ENCODE results near the gene ZNF710. TPM values are rescaled to one million over a fixed set of nuclear protein-coding genes. Genes with fewer than 3 reads are reported as not detected.

Gene ZNF710
- total RNA-seq, 1 donor from 2014 or later = 34.7 TPM

DNA sequence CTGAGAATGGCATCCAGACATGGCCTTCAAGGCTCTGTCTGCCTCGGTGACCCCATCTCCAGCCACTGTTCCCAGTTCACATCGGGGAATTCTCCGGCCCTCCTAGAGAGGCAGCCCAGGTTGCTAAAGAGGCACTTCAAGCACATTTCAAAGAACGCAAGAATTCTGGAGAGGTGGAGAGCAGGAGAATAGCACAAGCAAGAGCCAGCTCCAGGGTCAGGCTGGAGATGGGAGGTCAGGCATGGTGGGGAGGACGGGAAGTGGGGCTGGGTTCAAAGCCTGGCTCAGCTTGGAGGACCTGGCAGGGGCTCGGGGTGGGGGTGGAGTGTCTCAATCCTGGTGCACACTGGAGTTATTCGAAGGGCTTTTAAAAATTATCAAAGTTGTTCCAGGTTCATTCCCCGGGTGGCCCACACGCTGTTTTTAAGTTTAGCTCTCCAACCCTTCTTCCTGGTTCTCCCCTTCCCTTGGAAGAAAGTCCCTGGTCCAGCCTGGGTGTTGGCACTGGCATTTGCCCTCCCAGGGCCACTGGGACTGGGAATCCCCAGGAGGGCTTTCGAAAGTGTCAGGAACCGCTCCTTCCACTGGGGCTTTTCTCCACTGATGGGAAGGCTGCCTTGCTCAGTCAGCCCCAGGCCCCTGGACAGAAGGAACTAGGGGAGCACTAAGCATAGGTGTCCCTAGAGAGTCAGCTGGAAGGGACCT, 35.8 kb downstream of the ZNF710 start:
- no peaks in the 10 kb centered on the region for H3K9me3 Mint-ChIP-seq
- TF ChIP-seq, protein P1, sequence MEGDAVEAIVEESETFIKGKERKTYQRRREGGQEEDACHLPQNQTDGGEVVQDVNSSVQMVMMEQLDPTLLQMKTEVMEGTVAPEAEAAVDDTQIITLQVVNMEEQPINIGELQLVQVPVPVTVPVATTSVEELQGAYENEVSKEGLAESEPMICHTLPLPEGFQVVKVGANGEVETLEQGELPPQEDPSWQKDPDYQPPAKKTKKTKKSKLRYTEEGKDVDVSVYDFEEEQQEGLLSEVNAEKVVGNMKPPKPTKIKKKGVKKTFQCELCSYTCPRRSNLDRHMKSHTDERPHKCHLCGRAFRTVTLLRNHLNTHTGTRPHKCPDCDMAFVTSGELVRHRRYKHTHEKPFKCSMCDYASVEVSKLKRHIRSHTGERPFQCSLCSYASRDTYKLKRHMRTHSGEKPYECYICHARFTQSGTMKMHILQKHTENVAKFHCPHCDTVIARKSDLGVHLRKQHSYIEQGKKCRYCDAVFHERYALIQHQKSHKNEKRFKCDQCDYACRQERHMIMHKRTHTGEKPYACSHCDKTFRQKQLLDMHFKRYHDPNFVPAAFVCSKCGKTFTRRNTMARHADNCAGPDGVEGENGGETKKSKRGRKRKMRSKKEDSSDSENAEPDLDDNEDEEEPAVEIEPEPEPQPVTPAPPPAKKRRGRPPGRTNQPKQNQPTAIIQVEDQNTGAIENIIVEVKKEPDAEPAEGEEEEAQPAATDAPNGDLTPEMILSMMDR (conservative IDR thresholded peaks at IDR 0.05) = no peak
- H3K27me3 Mint-ChIP-seq = no peaks in the 10 kb centered on the region
- H3K4me3 Mint-ChIP-seq = peak overlapping the region; percentile 22
- DNase-seq (ENCODE audit: extremely low spot score, unreplicated experiment) = no peak
- H3K27ac Mint-ChIP-seq = peak overlapping the region; percentile 90
- peaks cover 70% of the 10 kb centered on the region for H3K4me1 Mint-ChIP-seq (ENCODE audit: unreplicated experiment)
- H3K36me3 Mint-ChIP-seq = no peaks in the 10 kb centered on the region

GRCh38 chr15:90037511-90037860, 36.4 kb downstream of the ZNF710 start:
- H3K4me3 Mint-ChIP-seq = no peak overlapping the region
- H3K27me3 Mint-ChIP-seq = no peaks in the 10 kb centered on the region
- H3K36me3 Mint-ChIP-seq = no peaks in the 10 kb centered on the region
- no peak for DNase-seq (ENCODE audit: extremely low spot score, unreplicated experiment)
- H3K4me1 Mint-ChIP-seq (ENCODE audit: unreplicated experiment) = peaks cover 73% of the 10 kb centered on the region
- H3K9me3 Mint-ChIP-seq = no peaks in the 10 kb centered on the region
- peak overlapping the region; percentile 20 for H3K27ac Mint-ChIP-seq
- TF ChIP-seq, protein P1 (conservative IDR thresholded peaks at IDR 0.05) = no peak

- no peak for DNase-seq (ENCODE audit: extremely low spot score, unreplicated experiment)
- Mint-ChIP-seq H3K27me3 (no peaks in the 10 kb centered on the region), H3K4me3 (no peak overlapping the region), H3K4me1 (ENCODE audit: unreplicated experiment) (peaks cover 73% of the 10 kb centered on the region), H3K36me3 (no peaks in the 10 kb centered on the region), H3K9me3 (no peaks in the 10 kb centered on the region), H3K27ac (peak overlapping the region; percentile 20)
- TF ChIP-seq, protein P1 (conservative IDR thresholded peaks at IDR 0.05) = no peak
Observed at GRCh38 chr15:90037961-90038631, 37.0 kb downstream of the ZNF710 start.

GRCh38 chr15:90038632-90039095, 37.5 kb downstream of the ZNF710 start:
- H3K27ac Mint-ChIP-seq = peak overlapping the region; percentile 20

GRCh38 chr15:90039996-90040395, 38.9 kb downstream of the ZNF710 start:
- DNase-seq (ENCODE audit: extremely low spot score, unreplicated experiment) = no peak
- H3K27ac Mint-ChIP-seq = peak overlapping the region; percentile 27
- no peaks in the 10 kb centered on the region for H3K9me3 Mint-ChIP-seq
- H3K4me1 Mint-ChIP-seq (ENCODE audit: unreplicated experiment) = peaks cover 72% of the 10 kb centered on the region
- H3K36me3 Mint-ChIP-seq = no peaks in the 10 kb centered on the region
- no peaks in the 10 kb centered on the region for H3K27me3 Mint-ChIP-seq
- H3K4me3 Mint-ChIP-seq = no peak overlapping the region
- TF ChIP-seq, protein P1 (conservative IDR thresholded peaks at IDR 0.05) = no peak

More at GRCh38 chr15:90038632-90039095, 37.5 kb downstream of the ZNF710 start:
- DNase-seq (ENCODE audit: extremely low spot score, unreplicated experiment) = no peak
- H3K4me3 Mint-ChIP-seq = no peak overlapping the region
- TF ChIP-seq, protein P1 (conservative IDR thresholded peaks at IDR 0.05) = no peak
- no peaks in the 10 kb centered on the region for H3K9me3 Mint-ChIP-seq
- peaks cover 74% of the 10 kb centered on the region for H3K4me1 Mint-ChIP-seq (ENCODE audit: unreplicated experiment)
- H3K36me3 Mint-ChIP-seq = no peaks in the 10 kb centered on the region
- H3K27me3 Mint-ChIP-seq = no peaks in the 10 kb centered on the region
